Measurements from ENCODE around the gene KCNJ12.
"Not testable (repeated sequence)": the region's sequence is repeated elsewhere in the genome, so short reads cannot be mapped to it uniquely, and the experiment has no call there.

The KCNJ12 gene

DNA sequence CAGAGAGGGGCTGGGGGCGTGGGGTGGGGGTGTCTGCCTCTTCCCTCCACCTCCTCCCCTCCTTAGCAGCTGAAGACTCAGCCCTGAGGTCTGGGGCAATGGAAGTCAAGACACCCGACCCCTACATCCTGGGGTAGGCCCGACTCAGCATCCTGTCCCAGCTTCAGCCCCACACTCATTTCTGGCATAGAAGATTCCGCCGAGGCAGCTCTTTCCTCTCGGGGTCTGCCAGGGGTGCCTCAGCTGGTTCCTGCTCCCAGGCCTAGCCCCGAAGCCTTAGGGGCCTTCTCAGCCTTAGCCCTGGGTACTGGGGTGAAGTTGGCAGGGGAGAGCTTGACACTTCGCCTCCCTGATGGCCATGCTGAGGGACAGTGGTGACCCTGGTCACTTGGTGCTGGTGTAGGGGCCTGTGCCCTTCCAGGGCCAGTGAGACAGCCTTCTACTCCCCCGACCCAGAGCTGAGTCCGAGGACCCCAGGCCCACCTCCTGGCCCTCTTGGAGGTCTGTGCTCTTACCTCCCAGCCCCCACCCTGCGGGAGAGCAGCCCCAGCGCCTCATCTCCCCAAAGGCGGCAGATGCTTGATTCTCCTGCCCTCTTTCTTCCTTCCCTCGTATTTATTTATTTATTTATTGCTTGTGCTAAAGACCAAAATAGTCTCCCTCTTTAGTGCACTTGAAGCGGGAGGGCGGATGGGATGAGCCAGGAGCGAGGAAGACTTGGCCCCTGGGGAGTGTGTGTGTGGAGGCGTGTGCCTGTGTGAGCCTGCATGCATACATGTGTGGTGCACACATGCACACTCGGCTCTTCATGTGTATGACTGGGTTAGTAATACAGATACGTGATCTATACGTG is 42.5 kb downstream of the KCNJ12 start:
- H3K4me3 ChIP-seq (replicated peaks in 1 of 2; ENCODE audit: low read depth in 2 of 2, low read length in 2 of 2) = no peak overlapping the region
- TF ChIP-seq, protein P1, sequence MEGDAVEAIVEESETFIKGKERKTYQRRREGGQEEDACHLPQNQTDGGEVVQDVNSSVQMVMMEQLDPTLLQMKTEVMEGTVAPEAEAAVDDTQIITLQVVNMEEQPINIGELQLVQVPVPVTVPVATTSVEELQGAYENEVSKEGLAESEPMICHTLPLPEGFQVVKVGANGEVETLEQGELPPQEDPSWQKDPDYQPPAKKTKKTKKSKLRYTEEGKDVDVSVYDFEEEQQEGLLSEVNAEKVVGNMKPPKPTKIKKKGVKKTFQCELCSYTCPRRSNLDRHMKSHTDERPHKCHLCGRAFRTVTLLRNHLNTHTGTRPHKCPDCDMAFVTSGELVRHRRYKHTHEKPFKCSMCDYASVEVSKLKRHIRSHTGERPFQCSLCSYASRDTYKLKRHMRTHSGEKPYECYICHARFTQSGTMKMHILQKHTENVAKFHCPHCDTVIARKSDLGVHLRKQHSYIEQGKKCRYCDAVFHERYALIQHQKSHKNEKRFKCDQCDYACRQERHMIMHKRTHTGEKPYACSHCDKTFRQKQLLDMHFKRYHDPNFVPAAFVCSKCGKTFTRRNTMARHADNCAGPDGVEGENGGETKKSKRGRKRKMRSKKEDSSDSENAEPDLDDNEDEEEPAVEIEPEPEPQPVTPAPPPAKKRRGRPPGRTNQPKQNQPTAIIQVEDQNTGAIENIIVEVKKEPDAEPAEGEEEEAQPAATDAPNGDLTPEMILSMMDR (IDR thresholded peaks at IDR 0.05; ENCODE audit: low read depth, low read length) = no peak
- no peak for DNase-seq (ENCODE audit: low read depth in 2 of 2)

DNA sequence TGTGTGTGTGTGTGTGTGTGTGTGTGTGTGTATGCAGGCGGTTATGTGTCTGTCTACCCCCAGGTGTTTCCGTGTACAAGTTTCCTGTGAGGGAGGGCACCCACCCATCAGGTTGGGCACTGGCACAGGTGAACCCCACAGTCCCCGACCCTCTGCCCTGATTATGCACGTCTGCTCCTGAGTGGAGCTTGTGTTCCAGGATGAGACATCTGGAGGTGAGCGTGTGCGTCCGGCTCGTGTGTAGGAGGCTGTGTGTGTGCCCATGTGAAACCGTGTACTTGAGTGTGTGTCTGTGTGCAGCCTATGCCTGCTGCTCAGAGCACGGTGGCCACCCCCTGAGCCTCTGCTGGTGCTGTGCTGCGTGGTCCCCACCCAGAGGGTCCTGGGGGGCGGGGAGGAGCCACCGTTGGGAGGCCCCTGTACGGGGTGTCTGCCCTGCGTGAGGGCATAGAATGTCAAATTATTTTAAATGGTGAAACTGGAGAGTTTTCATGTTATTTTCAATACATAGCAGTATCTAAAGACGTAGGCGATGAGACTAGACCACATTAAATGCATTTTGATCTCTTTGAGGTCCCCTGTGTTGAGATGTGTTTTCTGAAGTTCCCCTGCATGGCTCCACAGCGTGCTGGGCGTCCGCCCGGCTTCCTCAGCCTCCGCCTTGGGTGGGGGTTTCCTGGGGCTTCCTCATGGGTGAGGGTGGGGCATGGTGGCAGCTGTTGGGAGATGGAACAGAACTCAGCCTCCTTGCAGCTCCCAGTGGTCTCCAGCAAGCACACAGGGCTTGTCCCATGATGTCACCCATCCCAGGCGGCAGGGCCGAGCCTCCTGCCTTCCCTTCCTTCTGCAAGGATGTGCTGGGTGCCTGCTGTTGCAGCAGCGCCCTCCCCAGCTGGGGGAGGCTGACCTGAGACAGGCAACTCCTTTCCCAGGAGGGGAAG is 43.4 kb downstream of the KCNJ12 start:
- no peak for DNase-seq (ENCODE audit: low read depth in 2 of 2)
- H3K4me3 ChIP-seq (replicated peaks in 1 of 2; ENCODE audit: low read depth in 2 of 2, low read length in 2 of 2) = no peak overlapping the region
- TF ChIP-seq, protein P1 (IDR thresholded peaks at IDR 0.05; ENCODE audit: low read depth, low read length) = no peak

DNA sequence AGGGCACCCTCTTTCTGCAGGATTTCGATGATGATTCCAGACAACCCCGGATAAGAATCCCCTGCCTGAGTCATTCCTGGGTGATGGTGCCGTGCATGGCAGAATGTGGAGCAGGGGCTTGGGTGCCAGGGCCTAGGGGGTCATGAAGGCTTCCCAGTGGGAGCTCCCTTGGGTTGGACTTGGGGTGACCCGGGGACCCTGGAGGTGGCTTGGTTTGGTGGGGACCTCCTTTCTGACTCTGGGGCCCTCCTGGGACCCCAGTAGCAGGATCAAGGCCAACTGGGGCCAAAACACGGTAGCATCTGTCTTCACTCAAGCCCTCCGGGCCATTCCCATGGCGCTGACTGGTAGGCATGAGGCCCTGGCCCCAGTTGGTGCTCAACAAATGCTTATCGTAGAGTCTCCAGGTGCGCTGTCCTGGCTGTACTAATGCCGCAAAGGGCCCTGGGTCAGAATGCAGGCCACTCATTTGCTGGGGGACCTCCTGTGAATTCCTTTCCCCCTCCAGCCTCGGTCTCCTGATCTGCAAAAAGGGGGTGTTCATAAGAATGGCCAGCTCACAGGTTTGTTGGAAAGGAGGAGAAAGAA is 44.4 kb downstream of the KCNJ12 start:
- not testable (repeated sequence) for DNase-seq (ENCODE audit: low read depth in 2 of 2); H3K4me3 ChIP-seq (replicated peaks in 1 of 2; ENCODE audit: low read depth in 2 of 2, low read length in 2 of 2)

DNA sequence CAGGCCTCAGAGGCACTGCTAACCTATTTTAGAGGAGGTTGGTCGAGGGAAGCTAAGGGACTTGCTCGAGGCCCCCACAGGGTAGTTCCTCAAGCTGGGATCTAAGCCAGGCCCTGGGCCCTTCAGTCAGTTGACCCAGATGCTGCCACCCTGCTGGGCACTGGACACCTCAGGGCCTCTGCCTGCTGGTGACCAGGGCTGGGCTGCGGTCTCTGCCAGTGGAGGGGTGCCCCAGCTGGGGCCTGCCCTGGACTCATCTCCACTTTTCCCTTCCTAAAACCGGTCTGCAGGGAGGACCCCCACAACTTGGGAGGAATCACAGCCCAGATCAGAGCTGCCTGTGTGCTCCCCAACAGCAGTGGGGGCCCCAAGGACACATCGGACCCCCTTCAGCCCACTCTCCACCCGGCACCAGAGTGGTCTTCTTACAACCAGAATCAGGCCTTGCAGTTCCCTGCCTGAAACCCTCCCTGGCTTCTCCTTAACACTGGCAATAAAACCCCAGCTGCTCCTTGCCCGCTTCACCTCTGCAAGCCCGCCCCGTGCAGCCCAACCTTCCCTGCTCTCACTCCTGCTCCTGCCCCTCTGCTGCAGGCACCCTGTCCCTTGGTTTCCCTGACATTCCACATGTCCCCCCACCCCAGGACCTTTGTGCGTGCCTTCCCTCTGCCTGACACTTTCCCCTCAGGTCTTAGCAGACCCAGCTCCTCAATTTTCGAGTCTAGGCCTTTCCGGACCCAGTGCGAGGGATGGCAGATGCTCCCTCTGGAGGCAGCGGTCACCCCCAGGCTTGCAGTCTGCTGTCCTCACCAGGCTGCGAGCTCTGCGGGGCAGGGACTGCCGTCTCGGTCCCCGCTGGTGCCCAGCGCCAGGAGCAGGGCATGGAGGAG is 45.5 kb downstream of the KCNJ12 start:
- not testable (repeated sequence) for H3K4me3 ChIP-seq (replicated peaks in 1 of 2; ENCODE audit: low read depth in 2 of 2, low read length in 2 of 2); DNase-seq (ENCODE audit: low read depth in 2 of 2)

DNA sequence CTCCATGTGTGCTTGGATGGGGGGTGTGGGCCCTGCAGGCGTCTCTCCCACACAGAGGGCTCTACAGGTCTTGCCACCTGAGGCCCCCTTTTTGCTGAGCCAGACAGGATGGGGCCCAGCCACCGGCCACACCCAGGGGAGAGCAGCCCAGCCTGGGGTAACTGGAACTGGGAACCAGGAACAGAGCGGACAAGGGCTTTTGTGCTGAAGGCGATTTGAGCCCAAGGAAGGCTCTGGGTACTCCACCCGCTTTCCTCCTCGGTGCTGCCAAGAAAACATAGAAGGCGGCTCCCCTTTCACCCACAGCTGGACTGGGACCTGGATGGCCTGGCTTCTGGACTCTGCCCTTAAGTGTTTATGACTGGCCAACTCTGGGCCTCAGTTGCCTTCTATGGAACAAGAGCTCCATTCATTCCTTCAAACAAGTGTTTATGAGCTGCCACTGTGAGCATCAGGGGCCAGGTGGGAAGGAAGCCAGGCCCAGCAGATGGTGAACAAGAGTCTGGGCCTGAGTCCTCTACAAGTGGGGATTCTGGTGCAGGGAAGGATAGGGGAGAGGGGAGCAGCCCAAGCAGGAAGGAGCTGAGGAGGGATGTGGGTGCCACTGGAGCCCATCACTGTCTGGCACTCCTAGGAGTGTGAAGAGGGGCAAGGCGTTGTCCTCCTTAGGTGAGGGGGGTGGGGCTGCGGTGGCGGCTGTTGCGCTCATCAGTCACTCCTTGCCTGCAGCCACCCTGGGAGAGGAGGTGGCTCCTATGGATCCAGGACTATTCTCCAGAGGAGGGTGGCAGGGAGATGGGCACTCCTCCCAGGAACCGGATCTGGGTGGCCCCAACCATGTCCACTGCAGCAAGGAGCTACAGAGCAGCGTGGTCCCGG is 46.4 kb downstream of the KCNJ12 start:
- not testable (repeated sequence) for DNase-seq (ENCODE audit: low read depth in 2 of 2); H3K4me3 ChIP-seq (replicated peaks in 1 of 2; ENCODE audit: low read depth in 2 of 2, low read length in 2 of 2)

DNA sequence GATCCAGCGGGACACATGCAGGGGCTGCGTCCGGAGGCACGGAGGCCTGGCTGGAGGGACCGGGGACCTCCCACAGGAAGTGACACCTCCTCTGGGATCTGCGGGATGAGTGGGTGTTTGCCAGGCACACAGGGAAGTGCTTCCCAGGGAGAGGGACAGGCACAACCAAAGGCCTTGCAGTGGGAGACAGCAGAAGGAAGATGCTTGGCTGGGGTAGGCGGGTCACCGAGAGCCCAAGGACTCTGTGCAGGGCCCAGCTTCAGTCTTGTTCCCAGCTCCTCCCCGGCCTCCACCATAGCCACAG is 47.0 kb downstream of the KCNJ12 start:
- DNase-seq (ENCODE audit: low read depth in 2 of 2) = peak; percentile 9 to 14
- H3K4me3 ChIP-seq (replicated peaks in 1 of 2; ENCODE audit: low read depth in 2 of 2, low read length in 2 of 2) = not testable (repeated sequence)

DNA sequence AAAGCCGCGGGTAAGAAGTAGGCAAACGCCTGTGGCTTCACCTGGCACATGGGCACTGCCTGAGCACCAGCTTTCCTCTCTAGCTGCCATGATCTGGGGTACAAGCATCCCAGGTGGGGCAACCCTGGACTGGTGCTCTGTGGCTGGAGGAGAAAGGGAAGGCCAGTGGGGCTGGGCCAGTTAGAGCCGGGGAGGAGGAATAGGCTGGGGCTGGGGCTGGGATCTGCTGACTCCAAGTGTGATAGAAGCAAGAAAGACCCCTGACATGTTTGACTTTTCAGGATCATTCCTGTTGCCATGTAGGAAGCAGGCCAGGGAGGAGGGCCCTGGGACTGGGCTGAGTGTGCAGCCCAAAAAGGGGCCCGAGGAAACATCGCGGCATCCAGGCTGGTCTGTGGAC is 48.5 kb downstream of the KCNJ12 start:
- DNase-seq (ENCODE audit: low read depth in 2 of 2); H3K4me3 ChIP-seq (replicated peaks in 1 of 2; ENCODE audit: low read depth in 2 of 2, low read length in 2 of 2): not testable (repeated sequence)

DNA sequence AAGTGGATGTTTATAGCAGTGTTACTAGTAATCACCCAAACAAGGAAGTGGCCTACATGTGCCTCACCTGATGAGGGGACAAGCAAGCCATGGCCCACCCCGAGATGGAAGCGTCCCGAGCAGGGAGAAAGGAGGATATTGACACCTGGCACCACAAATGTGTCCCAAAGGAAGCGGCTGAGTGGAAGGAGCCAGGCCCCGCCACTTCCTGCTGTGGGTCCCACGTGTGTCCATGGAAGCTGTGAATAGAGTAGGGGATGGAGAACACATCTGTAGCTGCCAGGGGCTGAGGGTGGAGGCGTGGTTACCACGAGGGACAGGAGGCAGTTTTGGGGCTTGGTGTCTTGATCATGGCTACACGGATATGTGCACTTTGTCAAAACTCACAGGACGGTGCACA is 49.2 kb downstream of the KCNJ12 start:
- no peak overlapping the region for H3K4me3 ChIP-seq (replicated peaks in 1 of 2; ENCODE audit: low read depth in 2 of 2, low read length in 2 of 2)
- TF ChIP-seq, protein P1 (IDR thresholded peaks at IDR 0.05; ENCODE audit: low read depth, low read length) = no peak
- no peak for DNase-seq (ENCODE audit: low read depth in 2 of 2)

Measured in cardiac fibroblast (primary cell).